Right forelimb (tissue), 1 donor: Measurements from ENCODE around the gene EEF1E1.
"Not testable (repeated sequence)": the region's sequence is repeated elsewhere in the genome, so short reads cannot be mapped to it uniquely, and the experiment has no call there.

Source experiments
- DNase-seq: peaks from one replicate; pipeline ENCODE4 v3.0.0-alpha.2; 2018

The EEF1E1 gene

GRCh38 chr6:8061736-8062135 is 40.6 kb downstream of the EEF1E1 start:
- DNase-seq, result no peak

GRCh38 chr6:8060346-8060745 is 42.0 kb downstream of the EEF1E1 start:
- DNase-seq, result no peak

GRCh38 chr6:8059129-8059528 is 43.2 kb downstream of the EEF1E1 start:
- no peak for DNase-seq

- DNase-seq, result no peak
Observed at GRCh38 chr6:8057793-8058192, 44.6 kb downstream of the EEF1E1 start.

GRCh38 chr6:8057263-8057662 is 45.1 kb downstream of the EEF1E1 start:
- no peak for DNase-seq

- DNase-seq, result no peak
Observed at GRCh38 chr6:8054276-8054675, 48.1 kb downstream of the EEF1E1 start.

GRCh38 chr6:8047541-8048292 is 54.6 kb downstream of the EEF1E1 start:
- no peak for DNase-seq

GRCh38 chr6:8045769-8046168 is 56.6 kb downstream of the EEF1E1 start:
- not testable (repeated sequence) for DNase-seq

GRCh38 chr6:8043221-8043620 is 59.1 kb downstream of the EEF1E1 start:
- no peak for DNase-seq

- no peak for DNase-seq
Observed at GRCh38 chr6:8041913-8042583, 60.3 kb downstream of the EEF1E1 start.

GRCh38 chr6:8034107-8034506 is 68.2 kb downstream of the EEF1E1 start:
- DNase-seq, result not testable (repeated sequence)

- no peak for DNase-seq
Observed at GRCh38 chr6:8030920-8031319, 71.4 kb downstream of the EEF1E1 start.
